Tibial nerve (tissue), 4 donors: Measurements from ENCODE around the gene PARD3B. TPM values are rescaled to one million over a fixed set of nuclear protein-coding genes. Genes with fewer than 3 reads are reported as not detected.

Source experiments
- DNase-seq, 2 donors: peaks; one replicate each; pipeline ENCODE4 v3.0.0-alpha.2; 2019; ENCODE audit warnings: low spot score in 2 of 2
- H3K27ac ChIP-seq, 4 donors: fragments of 200-600 bp; sonication (generic) in 3 of 4; one replicate each; pipeline ENCODE4 v1.5.1; 2017 to 2019; ENCODE audit warnings: mild to moderate bottlenecking in 1 of 4
- H3K27me3 ChIP-seq, 2 donors: fragments of 200-600 bp; sonication (generic) in 1 of 2; one replicate each; pipeline versions ENCODE4 v1.5.1 to v1.6.0; 2017 to 2019
- H3K36me3 ChIP-seq, 3 donors: fragments of 200-600 bp; sonication (generic); one replicate each; pipeline ENCODE4 v1.5.1; 2018 to 2019
- H3K4me1 ChIP-seq, 4 donors: fragments of 200-600 bp; sonication (generic) in 3 of 4; one replicate each; pipeline ENCODE4 v1.5.1; 2017 to 2019
- H3K4me3 ChIP-seq, 4 donors: fragments of 200-600 bp; sonication (generic) in 3 of 4; one replicate each; pipeline ENCODE4 v1.5.1; 2017 to 2019; ENCODE audit warnings: mild to moderate bottlenecking in 1 of 4, moderate library complexity in 1 of 4
- H3K9me3 ChIP-seq, 4 donors: fragments of 200-600 bp; sonication (generic) in 3 of 4; one replicate each; pipeline ENCODE4 v1.5.1; 2017 to 2019
- CTCF ChIP-seq, 5 experiments: fragments of 200-600 bp in 3 of 5; fragments of 450-650 bp in 2 of 5; sonication (generic) in 3 of 5; IDR thresholded peaks; one replicate each; pipeline ENCODE4 v1.5.1; 2016 to 2019; ENCODE audit warnings: antibody characterized with exemption in 5 of 5, mild to moderate bottlenecking in 3 of 5, moderate library complexity in 2 of 5
- EP300 ChIP-seq, 2 donors: sonication (generic); formaldehyde crosslinking; IDR thresholded peaks; one replicate each; pipeline ENCODE4 v1.6.1; 2017; ENCODE audit warnings: antibody characterized with exemption in 2 of 2, mild to moderate bottlenecking in 1 of 2
- POLR2A ChIP-seq, 2 donors: fragments of 450-650 bp; IDR thresholded peaks; one replicate each; pipeline ENCODE4 v1.6.1; 2017; ENCODE audit warnings: antibody characterized with exemption in 2 of 2, mild to moderate bottlenecking in 2 of 2, moderate library complexity in 2 of 2
- WGBS, 2 donors: methylation state at CpG; one replicate each; pipeline ENCODE4 v1.1.5; 2018; 5-methylcytosine and 5-hydroxymethylcytosine counted together
- total RNA-seq, 4 donors: library from RNA; depleted of rRNA; stranded (reverse); fragments of >200 nt; gene quantifications; one replicate each; pipeline ENCODE4 v1.1.0, GENCODE V29; 2016

The PARD3B gene
- total RNA-seq, 4 donors from 2014 or later, result 47.4 to 101 (median 64.8) TPM

GRCh38 chr2:204891739-204892138 is 346.5 kb downstream of the PARD3B start:
- H3K4me3 ChIP-seq, result no peak overlapping the region
- H3K4me1 ChIP-seq, result peaks cover 0 to 9% (median 0%) of the 10 kb centered on the region in 4 donors
- no peaks in the 10 kb centered on the region for H3K27me3 ChIP-seq
- H3K27ac ChIP-seq, result no peak overlapping the region
- no peak for DNase-seq
- TF ChIP-seq CTCF (IDR thresholded peaks at IDR 0.05) (no peak), EP300 (IDR thresholded peaks at IDR 0.05) (no peak), POLR2A (IDR thresholded peaks at IDR 0.05) (no peak)
- no peaks in the 10 kb centered on the region for H3K9me3 ChIP-seq
- WGBS, 2 donors, result 89 to 95% methylated on average over 2 of the region's 2 CpGs
- no peaks in the 10 kb centered on the region for H3K36me3 ChIP-seq

- no peaks in the 10 kb centered on the region for H3K36me3 ChIP-seq
- no peaks in the 10 kb centered on the region for H3K9me3 ChIP-seq
- peaks cover 0 to 9% (median 0%) of the 10 kb centered on the region in 4 donors for H3K4me1 ChIP-seq
- H3K27ac ChIP-seq, result no peak overlapping the region
- DNase-seq, result no peak
- H3K4me3 ChIP-seq, result no peak overlapping the region
- TF ChIP-seq EP300 (IDR thresholded peaks at IDR 0.05) (no peak), CTCF (IDR thresholded peaks at IDR 0.05) (no peak), POLR2A (IDR thresholded peaks at IDR 0.05) (no peak)
- WGBS, 2 donors, result 95% methylated on average over 1 of the region's 1 CpG
- H3K27me3 ChIP-seq, result no peaks in the 10 kb centered on the region
Observed at GRCh38 chr2:204892506-204893255, 347.4 kb downstream of the PARD3B start.

- DNase-seq, result no peak
- WGBS, 2 donors, result 94 to 96% methylated on average over 4 of the region's 4 CpGs
- no peak overlapping the region for H3K27ac ChIP-seq
- H3K27me3 ChIP-seq, result no peaks in the 10 kb centered on the region
- H3K9me3 ChIP-seq, result peaks cover 0 to 8% (median 2%) of the 10 kb centered on the region in 4 donors
- H3K4me3 ChIP-seq, result no peak overlapping the region
- H3K4me1 ChIP-seq, result peaks cover 0 to 9% (median 0%) of the 10 kb centered on the region in 4 donors
- H3K36me3 ChIP-seq, result no peaks in the 10 kb centered on the region
- TF ChIP-seq POLR2A (IDR thresholded peaks at IDR 0.05) (no peak), CTCF (IDR thresholded peaks at IDR 0.05) (no peak), EP300 (IDR thresholded peaks at IDR 0.05) (no peak)
Observed at GRCh38 chr2:204896146-204896545, 350.9 kb downstream of the PARD3B start.

GRCh38 chr2:204897561-204897960 is 352.3 kb downstream of the PARD3B start:
- Histone ChIP-seq H3K4me3 (no peak overlapping the region), H3K36me3 (no peaks in the 10 kb centered on the region), H3K9me3 (peaks cover 0 to 8% (median 2%) of the 10 kb centered on the region in 4 donors), H3K27me3 (no peaks in the 10 kb centered on the region), H3K27ac (no peak overlapping the region), H3K4me1 (peaks cover 0 to 4% (median 0%) of the 10 kb centered on the region in 4 donors)
- TF ChIP-seq CTCF (IDR thresholded peaks at IDR 0.05) (no peak), EP300 (IDR thresholded peaks at IDR 0.05) (no peak), POLR2A (IDR thresholded peaks at IDR 0.05) (no peak)
- no peak for DNase-seq
- 89 to 97% methylated on average over 1 of the region's 1 CpG for WGBS, 2 donors

- no peaks in the 10 kb centered on the region for H3K4me1 ChIP-seq
- DNase-seq, result no peak
- no peak overlapping the region for H3K27ac ChIP-seq
- WGBS, 2 donors, result 95 to 99% methylated on average over 4 of the region's 4 CpGs
- H3K27me3 ChIP-seq, result no peaks in the 10 kb centered on the region
- H3K9me3 ChIP-seq, result peaks cover 0 to 8% (median 2%) of the 10 kb centered on the region in 4 donors
- TF ChIP-seq EP300 (IDR thresholded peaks at IDR 0.05) (no peak), CTCF (IDR thresholded peaks at IDR 0.05) (no peak), POLR2A (IDR thresholded peaks at IDR 0.05) (no peak)
- H3K4me3 ChIP-seq, result no peak overlapping the region
- no peaks in the 10 kb centered on the region for H3K36me3 ChIP-seq
Observed at GRCh38 chr2:204898928-204899640, 353.8 kb downstream of the PARD3B start.
